GM18867 (cell line): ENCODE measurements around the gene CTCFL.

Experiments used
- ATAC-seq: cut with Tn5 transposase; IDR thresholded peaks from one replicate; pipeline ENCODE4 v1.9.1; 2021; ENCODE audit warnings: mild to moderate bottlenecking, moderate library complexity; ENCODE audit not compliant: unreplicated experiment

Gene CTCFL

GRCh38 chr20:57560554-57561355 lies 35.8 kb upstream of the CTCFL start, which contains the start of gene PCK1:
TSS of gene PCK1 (plus strand) at chr20:57561110. CDS start at chr20:57561412, 302 bp downstream.
- ATAC-seq = no peak

- ATAC-seq = no peak
Measured at GRCh38 chr20:57559658-57560553, 35.0 kb upstream of the CTCFL start.

- ATAC-seq = no peak
Measured at GRCh38 chr20:57559289-57559634, 34.3 kb upstream of the CTCFL start.

- ATAC-seq = no peak
Measured at GRCh38 chr20:57558614-57559288, 33.8 kb upstream of the CTCFL start.

GRCh38 chr20:57557926-57558613 lies 33.1 kb upstream of the CTCFL start:
- no peak for ATAC-seq

- no peak for ATAC-seq
Measured at GRCh38 chr20:57556980-57557274, 32.0 kb upstream of the CTCFL start.

GRCh38 chr20:57555457-57556184 lies 30.7 kb upstream of the CTCFL start:
- no peak for ATAC-seq

- ATAC-seq = no peak
Measured at GRCh38 chr20:57553376-57554018, 28.6 kb upstream of the CTCFL start.

GRCh38 chr20:57552471-57552870 lies 27.5 kb upstream of the CTCFL start:
- ATAC-seq = no peak

GRCh38 chr20:57548177-57549058 lies 23.5 kb upstream of the CTCFL start:
- ATAC-seq = no peak

- ATAC-seq = no peak
Measured at GRCh38 chr20:57546956-57547649, 22.2 kb upstream of the CTCFL start.

- no peak for ATAC-seq
Measured at GRCh38 chr20:57545927-57546662, 21.2 kb upstream of the CTCFL start.

- no peak for ATAC-seq
Measured at GRCh38 chr20:57544838-57545564, 20.1 kb upstream of the CTCFL start.

GRCh38 chr20:57543754-57544153 lies 18.8 kb upstream of the CTCFL start:
- ATAC-seq = no peak

GRCh38 chr20:57540890-57541580 lies 16.1 kb upstream of the CTCFL start:
- ATAC-seq = no peak

GRCh38 chr20:57539889-57540288 lies 14.9 kb upstream of the CTCFL start:
- no peak for ATAC-seq
